B cell (primary cell): ENCODE results near the gene POFUT1. TPM values are rescaled to one million over a fixed set of nuclear protein-coding genes. Genes with fewer than 3 reads are reported as not detected.
"Not testable (repeated sequence)": the region's sequence is repeated elsewhere in the genome, so short reads cannot be mapped to it uniquely, and the experiment has no call there.

Experiments used
- ATAC-seq: fragments of 200-7000 bp; cut with Tn5 transposase; one replicate; pipeline ENCODE4 v1.10.0; 2021; ENCODE audit warnings: low read depth, mild to moderate bottlenecking, moderate number of reproducible peaks, moderate library complexity
- CTCF ChIA-PET: fragments of 350-600 bp; sonication (Branson Sonifier 250); formaldehyde crosslinking; loops from one replicate; lab custom pipeline; 2021; ENCODE audit warnings: antibody characterized with exemption, inconsistent platforms; lab: Charles Lee
- POLR2A ChIA-PET: fragments of 350-600 bp; sonication (Branson Sonifier 250); formaldehyde crosslinking; loops from one replicate; lab custom pipeline; 2021; ENCODE audit warnings: antibody characterized with exemption; lab: Charles Lee
- DNase-seq: peaks from one replicate; pipeline ENCODE4 v3.0.0; 2013
- H2AFZ ChIP-seq: 2 replicates; pipeline ENCODE4 v1.6.1; 2012; ENCODE audit warnings: mild to moderate bottlenecking, low read depth, low read length; ENCODE audit not compliant: insufficient read depth, poor library complexity, severe bottlenecking
- H3K27ac ChIP-seq, 2 donors: 1 replicate in 1 of 2; 2 replicates in 1 of 2; pipeline ENCODE4 v1.5.1; 2012 to 2013; ENCODE audit warnings: low read length in 2 of 2, mild to moderate bottlenecking in 2 of 2, moderate library complexity in 1 of 2
- H3K27me3 ChIP-seq, 4 experiments: fragments of 200-600 bp in 1 of 4; sonication (generic) in 1 of 4; replicated peaks in 1 of 4; 1 replicate in 2 of 4; 2 replicates in 2 of 4; pipeline versions ENCODE4 v1.6.1 to v1.7.0; 2013 to 2016; ENCODE audit warnings: low read length in 3 of 4, mild to moderate bottlenecking in 2 of 4, mixed read lengths in 1 of 4, moderate library complexity in 1 of 4; ENCODE audit not compliant: insufficient read depth in 4 of 4, control insufficient read depth in 3 of 4; ENCODE audit errors: control extremely low read depth in 1 of 4
- H3K36me3 ChIP-seq, 2 experiments: replicated peaks in 1 of 2; 1 replicate in 1 of 2; 2 replicates in 1 of 2; pipeline versions ENCODE4 v1.6.1 to v1.7.1; 2013; ENCODE audit warnings: low read length in 1 of 2; ENCODE audit not compliant: insufficient read depth in 2 of 2, control insufficient read depth in 1 of 2; ENCODE audit errors: control extremely low read depth in 1 of 2, extremely low read depth in 1 of 2
- H3K4me1 ChIP-seq, 2 donors: fragments of 200-600 bp in 1 of 2; sonication (generic) in 1 of 2; 1 replicate in 1 of 2; 2 replicates in 1 of 2; pipeline versions ENCODE4 v1.5.1 to v1.6.1; 2013 to 2017; ENCODE audit warnings: low read length in 2 of 2; ENCODE audit not compliant: control insufficient read depth in 2 of 2, insufficient read depth in 2 of 2
- H3K4me2 ChIP-seq: replicated peaks from 2 replicates; pipeline ENCODE3; 2012; ENCODE audit warnings: mild to moderate bottlenecking, low read depth, low read length; ENCODE audit not compliant: poor library complexity, severe bottlenecking
- H3K4me3 ChIP-seq, 5 experiments: fragments of 200-600 bp in 1 of 5; sonication (generic) in 1 of 5; 1 replicate in 3 of 5; 2 replicates in 2 of 5; pipeline versions ENCODE4 v1.5.1 to v1.7.0; 2011 to 2016; ENCODE audit warnings: low read length in 4 of 5, mild to moderate bottlenecking in 4 of 5, low read depth in 2 of 5, control low read depth in 1 of 5, moderate library complexity in 1 of 5; ENCODE audit not compliant: insufficient read depth in 1 of 5; ENCODE audit errors: control extremely low read depth in 1 of 5, extremely low read depth in 1 of 5
- H3K79me2 ChIP-seq: fragments of 200-600 bp; sonication (generic); one replicate; pipeline ENCODE4 v1.6.0; 2016; ENCODE audit warnings: low read length; ENCODE audit not compliant: control insufficient read depth, insufficient read depth
- H3K9ac ChIP-seq: fragments of 200-600 bp; sonication (generic); 2 replicates; pipeline ENCODE4 v1.6.1; 2017; ENCODE audit warnings: mild to moderate bottlenecking, low read length, moderate library complexity
- H3K9me3 ChIP-seq, 3 donors: one replicate each; pipeline versions ENCODE4 v1.6.1 to v1.7.1; 2013; ENCODE audit warnings: low read length in 2 of 3; ENCODE audit not compliant: control insufficient read depth in 2 of 3, insufficient read depth in 1 of 3; ENCODE audit errors: control extremely low read depth in 1 of 3
- H4K20me1 ChIP-seq: 2 replicates; pipeline ENCODE4 v1.6.0; 2012; ENCODE audit warnings: mild to moderate bottlenecking, low read length; ENCODE audit not compliant: insufficient read depth, control insufficient read depth, poor library complexity, severe bottlenecking
- H3K27ac Mint-ChIP-seq: one replicate; pipeline ENCODE4 v1.8.0; 2021; ENCODE audit warnings: mixed read lengths
- H3K27me3 Mint-ChIP-seq: one replicate; pipeline ENCODE4 v1.8.0; 2021; ENCODE audit warnings: mixed read lengths
- H3K4me1 Mint-ChIP-seq: one replicate; pipeline ENCODE4 v1.8.0; 2021; ENCODE audit warnings: mixed read lengths
- H3K4me3 Mint-ChIP-seq: one replicate; pipeline ENCODE4 v1.8.0; 2021; ENCODE audit warnings: mixed read lengths
- H3K9me3 Mint-ChIP-seq: one replicate; pipeline ENCODE4 v1.8.0; 2022; ENCODE audit warnings: mixed read lengths; ENCODE audit not compliant: insufficient read depth
- EZH2 ChIP-seq: IDR thresholded peaks from 2 replicates; pipeline ENCODE4 v1.6.1; 2012; ENCODE audit warnings: borderline replicate concordance, low read depth, mild to moderate bottlenecking, moderate library complexity, low read length; ENCODE audit not compliant: insufficient read depth, poor library complexity, severe bottlenecking
- WGBS: methylation state at CpG from one replicate; pipeline ENCODE4 v1.1.5; 2013; ENCODE audit warnings: missing lambda C conversion rate; ENCODE audit not compliant: insufficient coverage; 5-methylcytosine and 5-hydroxymethylcytosine counted together
- intact Hi-C: fragments of 100-400 bp; cut with micrococcal nuclease; formaldehyde crosslinking; loops from one replicate; pipeline ENCODE4 v1.10.0; 2022
- polyA plus RNA-seq: library from polyadenylated mRNA; depleted of rRNA; stranded (reverse); fragments of >200 nt; gene quantifications from 2 replicates; pipeline ENCODE4 v1.2.3, GENCODE V29; 2012
- total RNA-seq, 2 donors: library from RNA; stranded (reverse); fragments of 120-200 nt in 1 of 2; gene quantifications; 1 replicate in 1 of 2; 2 replicates in 1 of 2; pipeline versions ENCODE4 v1.2.3 to v1.2.4, GENCODE V29; 2013 to 2022
- TF ChIP-seq, protein P1 (sequence below): fragments of 200-600 bp; IDR thresholded peaks from one replicate; pipeline ENCODE4 v1.8.0; 2022; ENCODE audit warnings: antibody characterized with exemption, mild to moderate bottlenecking

Gene POFUT1
- total and polyA plus RNA-seq, 2 donors (not counting 1 experiment from before 2014, with no cell fraction given) = 7.8 to 18.1 TPM

DNA sequence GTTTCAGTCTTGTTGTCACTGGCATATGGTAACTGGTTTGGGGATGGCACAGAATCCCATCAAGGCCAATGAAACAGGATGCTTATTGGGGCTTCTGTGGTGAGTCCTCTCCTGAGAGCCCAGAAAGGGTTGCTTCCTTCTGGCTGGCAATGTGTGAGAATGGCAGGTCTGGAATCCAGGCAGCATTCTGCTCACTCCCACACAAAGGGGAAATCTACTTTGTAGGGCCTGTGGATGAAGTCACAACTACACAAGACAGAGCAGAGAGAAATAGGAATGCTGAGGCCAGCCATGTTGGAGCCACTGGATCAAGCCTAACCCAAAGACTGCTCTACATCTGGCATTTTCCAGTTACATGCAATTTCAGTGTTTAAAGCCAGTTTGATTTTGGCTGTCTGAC, 15.8 kb upstream of the POFUT1 start:
- H2AFZ ChIP-seq = no peak overlapping the region
- no peak overlapping the region for H3K27ac ChIP-seq
- H3K9ac ChIP-seq = no peak overlapping the region
- Mint-ChIP-seq H3K4me1 (peaks cover 16% of the 10 kb centered on the region), H3K9me3 (no peaks in the 10 kb centered on the region), H3K27ac (no peak overlapping the region), H3K4me3 (no peak overlapping the region), H3K27me3 (peaks cover 10% of the 10 kb centered on the region)
- H3K79me2 ChIP-seq = no peaks in the 10 kb centered on the region
- H3K4me3 ChIP-seq = no peak overlapping the region
- ChIA-PET CTCF (interaction anchor here (0.6 kb wide), 1 partner anchor 520 kb away, joined by 6 read pairs; no protein-coding TSS in a partner anchor), POLR2A (no interaction called here)
- peaks cover 5 to 26% of the 10 kb centered on the region in 2 experiments for H3K36me3 ChIP-seq
- peaks cover 23% of the 10 kb centered on the region for H4K20me1 ChIP-seq
- TF ChIP-seq EZH2 = no peak
- TF ChIP-seq, protein P1, sequence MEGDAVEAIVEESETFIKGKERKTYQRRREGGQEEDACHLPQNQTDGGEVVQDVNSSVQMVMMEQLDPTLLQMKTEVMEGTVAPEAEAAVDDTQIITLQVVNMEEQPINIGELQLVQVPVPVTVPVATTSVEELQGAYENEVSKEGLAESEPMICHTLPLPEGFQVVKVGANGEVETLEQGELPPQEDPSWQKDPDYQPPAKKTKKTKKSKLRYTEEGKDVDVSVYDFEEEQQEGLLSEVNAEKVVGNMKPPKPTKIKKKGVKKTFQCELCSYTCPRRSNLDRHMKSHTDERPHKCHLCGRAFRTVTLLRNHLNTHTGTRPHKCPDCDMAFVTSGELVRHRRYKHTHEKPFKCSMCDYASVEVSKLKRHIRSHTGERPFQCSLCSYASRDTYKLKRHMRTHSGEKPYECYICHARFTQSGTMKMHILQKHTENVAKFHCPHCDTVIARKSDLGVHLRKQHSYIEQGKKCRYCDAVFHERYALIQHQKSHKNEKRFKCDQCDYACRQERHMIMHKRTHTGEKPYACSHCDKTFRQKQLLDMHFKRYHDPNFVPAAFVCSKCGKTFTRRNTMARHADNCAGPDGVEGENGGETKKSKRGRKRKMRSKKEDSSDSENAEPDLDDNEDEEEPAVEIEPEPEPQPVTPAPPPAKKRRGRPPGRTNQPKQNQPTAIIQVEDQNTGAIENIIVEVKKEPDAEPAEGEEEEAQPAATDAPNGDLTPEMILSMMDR = no peak
- peaks cover 0 to 14% (median 0%) of the 10 kb centered on the region in 4 experiments for H3K27me3 ChIP-seq
- no peak for DNase-seq
- peaks cover 0 to 4% (median 0%) of the 10 kb centered on the region in 3 donors for H3K9me3 ChIP-seq
- no peak overlapping the region for H3K4me2 ChIP-seq
- intact Hi-C loops = no loop called here
- peaks cover 9 to 19% of the 10 kb centered on the region in 2 donors for H3K4me1 ChIP-seq
- ATAC-seq = no peak

DNA sequence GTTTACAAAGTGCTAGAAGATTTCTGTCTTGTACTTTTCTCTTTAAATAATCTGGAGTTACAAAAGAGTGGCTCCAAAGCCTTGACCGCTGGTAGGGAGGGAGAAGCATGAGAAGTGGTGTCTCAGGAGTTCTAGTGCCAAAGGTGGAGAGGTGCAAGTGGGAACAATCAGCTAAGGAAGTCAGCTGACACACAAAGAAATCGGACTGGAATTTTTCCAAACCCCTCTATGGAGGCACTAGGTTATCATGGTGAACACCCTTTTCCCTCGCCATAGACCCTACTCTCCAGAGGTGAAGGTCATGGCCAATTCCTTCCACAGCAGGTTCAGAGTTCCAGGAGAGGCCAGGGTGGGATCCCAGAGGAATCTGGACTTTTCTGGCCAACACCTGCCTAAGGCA, 15.0 kb upstream of the POFUT1 start:
- Mint-ChIP-seq H3K27me3 (peaks cover 10% of the 10 kb centered on the region), H3K9me3 (no peaks in the 10 kb centered on the region), H3K4me1 (peaks cover 16% of the 10 kb centered on the region), H3K4me3 (no peak overlapping the region), H3K27ac (no peak overlapping the region)
- H4K20me1 ChIP-seq = peaks cover 23% of the 10 kb centered on the region
- TF ChIP-seq, protein P1 = no peak
- no peak for TF ChIP-seq EZH2
- no peak overlapping the region for H2AFZ ChIP-seq
- no peak overlapping the region for H3K9ac ChIP-seq
- H3K27ac ChIP-seq = no peak overlapping the region
- intact Hi-C loops = no loop called here
- peaks cover 9 to 19% of the 10 kb centered on the region in 2 donors for H3K4me1 ChIP-seq
- ATAC-seq = no peak
- H3K4me2 ChIP-seq = no peak overlapping the region
- peaks cover 0 to 4% (median 0%) of the 10 kb centered on the region in 3 donors for H3K9me3 ChIP-seq
- peaks cover 5 to 31% of the 10 kb centered on the region in 2 experiments for H3K36me3 ChIP-seq
- H3K4me3 ChIP-seq = no peak overlapping the region
- no peak for DNase-seq
- 100% methylated on average over 1 of the region's 3 CpGs for WGBS
- ChIA-PET CTCF (no interaction called here), POLR2A (no interaction called here)
- H3K27me3 ChIP-seq = peaks cover 0 to 14% (median 0%) of the 10 kb centered on the region in 4 experiments
- no peaks in the 10 kb centered on the region for H3K79me2 ChIP-seq

DNA sequence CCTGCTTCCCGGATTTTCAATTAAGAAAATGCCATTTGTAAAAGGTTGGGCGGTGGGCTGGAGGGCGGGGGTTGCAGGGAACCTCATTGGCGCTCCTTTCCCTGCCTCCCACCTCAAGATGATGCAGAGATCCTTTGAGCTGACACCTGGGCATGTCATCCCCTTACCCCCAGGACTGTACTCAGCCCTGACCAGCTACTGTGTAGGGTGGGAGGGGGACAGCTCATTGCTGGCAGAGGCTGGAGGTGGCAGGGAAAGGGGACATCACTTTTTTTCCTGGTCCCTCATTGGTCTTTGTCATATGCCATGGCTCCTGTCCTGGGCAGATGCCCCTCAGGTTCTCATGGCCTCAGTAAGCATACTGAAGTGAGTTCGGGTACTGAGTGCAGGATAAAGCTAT, 14.3 kb upstream of the POFUT1 start:
- H3K27ac Mint-ChIP-seq, H3K27ac ChIP-seq, H3K79me2 ChIP-seq, intact Hi-C loops, H3K9me3 ChIP-seq, H3K4me3 ChIP-seq, CTCF ChIA-PET, H3K9me3 Mint-ChIP-seq, H3K4me2 ChIP-seq, DNase-seq, H3K9ac ChIP-seq, H3K4me3 Mint-ChIP-seq, H3K27me3 Mint-ChIP-seq, ATAC-seq, POLR2A ChIA-PET, H2AFZ ChIP-seq: not testable (repeated sequence)
- peaks cover 23% of the 10 kb centered on the region for H4K20me1 ChIP-seq
- H3K27me3 ChIP-seq = peaks cover 0 to 14% (median 0%) of the 10 kb centered on the region in 4 experiments
- H3K4me1 Mint-ChIP-seq = peaks cover 16% of the 10 kb centered on the region
- H3K36me3 ChIP-seq = peaks cover 5 to 32% of the 10 kb centered on the region in 2 experiments
- 100% methylated on average over 1 of the region's 5 CpGs for WGBS
- H3K4me1 ChIP-seq = peaks cover 9 to 19% of the 10 kb centered on the region in 2 donors
